Stomach (tissue), 9 donors: ENCODE results near the gene GAGE12J. TPM values are rescaled to one million over a fixed set of nuclear protein-coding genes. Genes with fewer than 3 reads are reported as not detected.
A peak's percentile ranks its signal among the peaks of the same experiment; 100 is the strongest.
"Not testable (repeated sequence)": the region's sequence is repeated elsewhere in the genome, so short reads cannot be mapped to it uniquely, and the experiment has no call there.

Experiments
- DNase-seq, 2 donors: peaks; one replicate each; pipeline versions ENCODE4 v3.0.0 to v3.0.0-alpha.2; 2013 to 2019
- H3K27ac ChIP-seq, 5 donors: fragments of 200-600 bp in 4 of 5; sonication (generic) in 4 of 5; one replicate each; pipeline ENCODE4 v1.5.1; 2013 to 2019; ENCODE audit warnings: mild to moderate bottlenecking in 1 of 5, moderate library complexity in 1 of 5
- H3K27me3 ChIP-seq, 3 donors: fragments of 200-600 bp; sonication (generic); one replicate each; pipeline ENCODE4 v1.5.1; 2017 to 2019; ENCODE audit warnings: mixed run types in 1 of 3
- H3K36me3 ChIP-seq, 4 donors: fragments of 200-600 bp; sonication (generic); 1 replicate in 3 of 4; 2 replicates in 1 of 4; pipeline ENCODE4 v1.5.1; 2016 to 2019
- H3K4me1 ChIP-seq, 4 donors: fragments of 200-600 bp; sonication (generic); one replicate each; pipeline ENCODE4 v1.5.1; 2016 to 2019
- H3K4me3 ChIP-seq, 4 donors: fragments of 200-600 bp; sonication (generic) in 3 of 4; one replicate each; pipeline ENCODE4 v1.5.1; 2016 to 2019; ENCODE audit warnings: mild to moderate bottlenecking in 1 of 4
- H3K9me3 ChIP-seq, 4 donors: fragments of 200-600 bp; sonication (generic); one replicate each; pipeline ENCODE4 v1.5.1; 2016 to 2019
- CTCF ChIP-seq, 7 experiments: fragments of 450-650 bp in 4 of 7; fragments of 200-600 bp in 3 of 7; sonication (generic) in 3 of 7; IDR thresholded peaks; one replicate each; pipeline ENCODE4 v1.5.1; 2016 to 2019; ENCODE audit warnings: antibody characterized with exemption in 7 of 7, control low read depth in 2 of 7, mild to moderate bottlenecking in 1 of 7
- EP300 ChIP-seq: sonication (generic); formaldehyde crosslinking; IDR thresholded peaks from one replicate; pipeline ENCODE4 v1.6.1; 2017; ENCODE audit warnings: antibody characterized with exemption
- POLR2A ChIP-seq, 4 donors: fragments of 450-650 bp; IDR thresholded peaks; one replicate each; pipeline ENCODE4 v1.6.1; 2016; ENCODE audit warnings: antibody characterized with exemption in 4 of 4, control low read depth in 2 of 4, mild to moderate bottlenecking in 1 of 4, moderate library complexity in 1 of 4
- POLR2AphosphoS5 ChIP-seq, 3 donors: sonication (generic); formaldehyde crosslinking; IDR thresholded peaks; one replicate each; pipeline ENCODE4 v1.6.1; 2016; ENCODE audit warnings: antibody characterized with exemption in 3 of 3
- WGBS, 5 donors: extraction: QIAGEN DNeasy Blood & Tissue Kit in 3 of 5; methylation state at CpG; one replicate each; pipeline versions ENCODE4 v1.1.5 to v1.1.7; 2013 to 2018; 5-methylcytosine and 5-hydroxymethylcytosine counted together
- intact Hi-C: fragments of 100-400 bp; cut with DNase I; formaldehyde crosslinking; loops from one replicate; pipeline ENCODE4 v1.15.1; 2023; ENCODE audit warnings: low total_unique reads
- polyA plus RNA-seq, 3 donors: library from polyadenylated mRNA; stranded (reverse); fragments of 200-250 nt; gene quantifications; one replicate each; pipeline ENCODE4 v1.2.3, GENCODE V29; 2013
- total RNA-seq, 5 donors: library from RNA; depleted of rRNA; stranded (reverse); fragments of >200 nt; gene quantifications; one replicate each; pipeline versions ENCODE4 v1.1.0 to v1.2.3, GENCODE V29; 2014 to 2016
- donor health status: healthy with polysubstance abuse.
- donor health status: Bipolar disorder and iron deficiency.
- donor health status: healthy.

Gene GAGE12J
- total and polyA plus RNA-seq, 8 donors, result not detected

GRCh38 chrX:49303346-49303745 lies 18.5 kb upstream of the GAGE12J start, which contains the start of gene GAGE10:
Gene GAGE10 (plus strand): TSS chrX:49303646. CDS start chrX:49304860, 1,214 bp downstream.
- no peak for DNase-seq
- Histone ChIP-seq H3K4me3 (no peak within 1 kb of the TSS), H3K27ac (no peak within 1 kb of the TSS), H3K9me3 (no peaks in the 10 kb centered on the region), H3K36me3 (no peaks in the 10 kb centered on the region), H3K4me1 (no peaks in the 10 kb centered on the region), H3K27me3 (peaks cover 0 to 3% (median 0%) of the 10 kb centered on the region in 3 donors)
- intact Hi-C loops, result no loop called here
- TF ChIP-seq CTCF (IDR thresholded peaks at IDR 0.05) (no peak), POLR2AphosphoS5 (IDR thresholded peaks at IDR 0.05) (no peak), POLR2A (IDR thresholded peaks at IDR 0.05) (no peak), EP300 (no peak)
- WGBS, 5 donors, result 72 to 97% (median 87%) methylated on average over 6 to 15 of the region's 15 CpGs

- H3K4me3 ChIP-seq, H3K27me3 ChIP-seq, H3K36me3 ChIP-seq, DNase-seq, H3K27ac ChIP-seq, H3K9me3 ChIP-seq, intact Hi-C loops: not testable (repeated sequence)
- WGBS, 5 donors, result 38 to 66% (median 53%) methylated on average over 2 of the region's 2 CpGs
- H3K4me1 ChIP-seq, result peaks cover 0 to 13% (median 5%) of the 10 kb centered on the region in 4 donors
These were observed 14.1 kb upstream of the GAGE12J start for GRCh38 chrX:49307775-49308174.

- 60 to 71% (median 68%) methylated on average over 13 to 15 of the region's 15 CpGs for WGBS, 5 donors
- Histone ChIP-seq H3K27ac (peak overlapping the region in 4 of 5 donors; percentile 54 to 78 (median 72)), H3K4me1 (peaks cover 0 to 13% (median 5%) of the 10 kb centered on the region in 4 donors), H3K36me3 (no peaks in the 10 kb centered on the region), H3K9me3 (no peaks in the 10 kb centered on the region), H3K27me3 (no peaks in the 10 kb centered on the region), H3K4me3 (peak overlapping the region; percentile 30 to 36 (median 34))
- intact Hi-C loops, result no loop called here
- TF ChIP-seq POLR2A (IDR thresholded peaks at IDR 0.05) (no peak), EP300 (no peak), POLR2AphosphoS5 (IDR thresholded peaks at IDR 0.05) (no peak), CTCF (IDR thresholded peaks at IDR 0.05) (no peak)
- DNase-seq, result peak in 1 of 2 donors; percentile 67
These were observed 13.1 kb upstream of the GAGE12J start for GRCh38 chrX:49308604-49309269.

GRCh38 chrX:49309401-49309981 lies 12.3 kb upstream of the GAGE12J start:
- no peaks in the 10 kb centered on the region for H3K36me3 ChIP-seq
- 7 to 23% (median 13%) methylated on average over 8 of the region's 8 CpGs for WGBS, 5 donors
- peak in 1 of 2 donors; percentile 65 for DNase-seq
- H3K27me3 ChIP-seq, result no peaks in the 10 kb centered on the region
- peak overlapping the region; percentile 44 to 78 (median 70) for H3K27ac ChIP-seq
- no peaks in the 10 kb centered on the region for H3K9me3 ChIP-seq
- TF ChIP-seq POLR2A (IDR thresholded peaks at IDR 0.05), result no peak
- TF ChIP-seq POLR2AphosphoS5 (IDR thresholded peaks at IDR 0.05), result no peak
- TF ChIP-seq EP300, result no peak
- TF ChIP-seq CTCF (IDR thresholded peaks at IDR 0.05), result no peak
- peak overlapping the region; percentile 30 to 36 (median 34) for H3K4me3 ChIP-seq
- peaks cover 0 to 13% (median 5%) of the 10 kb centered on the region in 4 donors for H3K4me1 ChIP-seq
- intact Hi-C loops, result no loop called here

- intact Hi-C loops, result no loop called here
- 67 to 84% (median 79%) methylated on average over 17 to 18 of the region's 18 CpGs for WGBS, 5 donors
- Histone ChIP-seq H3K9me3 (no peaks in the 10 kb centered on the region), H3K36me3 (no peaks in the 10 kb centered on the region), H3K4me1 (peaks cover 0 to 13% (median 5%) of the 10 kb centered on the region in 4 donors), H3K27me3 (no peaks in the 10 kb centered on the region), H3K27ac (peak overlapping the region in 2 of 5 donors; percentile 70 to 78), H3K4me3 (no peak overlapping the region)
- TF ChIP-seq POLR2A (IDR thresholded peaks at IDR 0.05), result no peak
- TF ChIP-seq EP300, result no peak
- no peak for TF ChIP-seq POLR2AphosphoS5 (IDR thresholded peaks at IDR 0.05)
- no peak for TF ChIP-seq CTCF (IDR thresholded peaks at IDR 0.05)
- no peak for DNase-seq
These were observed 11.5 kb upstream of the GAGE12J start for GRCh38 chrX:49310371-49310770.
